ENCODE measurements around the gene DDX19B. TPM values are rescaled to one million over a fixed set of nuclear protein-coding genes. Genes with fewer than 3 reads are reported as not detected.

The DDX19B gene
- total RNA-seq, 1 donor from 2014 or later: 25.7 TPM

- Mint-ChIP-seq H3K36me3 (ENCODE audit: low read depth, unreplicated experiment) (peaks cover 1% of the 10 kb centered on the region), H3K4me1 (ENCODE audit: low read depth, unreplicated experiment) (peaks cover 13% of the 10 kb centered on the region), H3K9me3 (ENCODE audit: unreplicated experiment) (peaks cover 6% of the 10 kb centered on the region), H3K4me3 (ENCODE audit: unreplicated experiment) (no peak overlapping the region), H3K27me3 (ENCODE audit: low read depth, unreplicated experiment) (no peaks in the 10 kb centered on the region), H3K27ac (ENCODE audit: unreplicated experiment) (no peak overlapping the region)
- Histone ChIP-seq H3K9ac (ENCODE audit: low read length) (no peak overlapping the region), H3K4me2 (ENCODE audit: low read length) (no peak overlapping the region), H3K4me1 (ENCODE audit: insufficient read depth, low read length) (peaks cover 14% of the 10 kb centered on the region), H3K4me3 (ENCODE audit: insufficient read depth, low read depth, low read length) (no peak overlapping the region), H3K9me3 (ENCODE audit: insufficient read depth, low read depth, low read length) (peaks cover 3% of the 10 kb centered on the region), H4K20me1 (ENCODE audit: insufficient read depth, low read length) (peaks cover 14% of the 10 kb centered on the region), H3K36me3 (ENCODE audit: insufficient read depth, low read length) (peaks cover 3% of the 10 kb centered on the region), H3K27me3 (ENCODE audit: insufficient read depth, low read length) (no peaks in the 10 kb centered on the region), H2AFZ (ENCODE audit: low read depth, low read length) (no peak overlapping the region), H3K79me2 (ENCODE audit: insufficient read depth, low read length) (peaks cover 67% of the 10 kb centered on the region), H3K27ac (ENCODE audit: low read depth, low read length) (no peak overlapping the region)
- FAIRE-seq: no peak
- no peak for DNase-seq (ENCODE audit: low read depth)
- TF ChIP-seq CTCF (IDR thresholded peaks at IDR 0.05; ENCODE audit: insufficient read depth, low read depth, low read length) (no peak), EZH2 (IDR thresholded peaks at IDR 0.05; ENCODE audit: insufficient read depth, low read length) (no peak)
These were observed 2.1 kb downstream of the DDX19B start for GRCh38 chr16:70301121-70301520.

- H3K4me2 ChIP-seq (ENCODE audit: low read length): no peak overlapping the region
- Mint-ChIP-seq H3K9me3 (ENCODE audit: unreplicated experiment) (peaks cover 6% of the 10 kb centered on the region), H3K4me3 (ENCODE audit: unreplicated experiment) (no peak overlapping the region), H3K27me3 (ENCODE audit: low read depth, unreplicated experiment) (no peaks in the 10 kb centered on the region), H3K4me1 (ENCODE audit: low read depth, unreplicated experiment) (peaks cover 13% of the 10 kb centered on the region), H3K36me3 (ENCODE audit: low read depth, unreplicated experiment) (peaks cover 1% of the 10 kb centered on the region), H3K27ac (ENCODE audit: unreplicated experiment) (no peak overlapping the region)
- peaks cover 3% of the 10 kb centered on the region for H3K36me3 ChIP-seq (ENCODE audit: insufficient read depth, low read length)
- DNase-seq (ENCODE audit: low read depth): no peak
- peaks cover 3% of the 10 kb centered on the region for H3K9me3 ChIP-seq (ENCODE audit: insufficient read depth, low read depth, low read length)
- H3K4me1 ChIP-seq (ENCODE audit: insufficient read depth, low read length): peaks cover 14% of the 10 kb centered on the region
- no peak overlapping the region for H3K4me3 ChIP-seq (ENCODE audit: insufficient read depth, low read depth, low read length)
- no peak overlapping the region for H3K27ac ChIP-seq (ENCODE audit: low read depth, low read length)
- TF ChIP-seq CTCF (IDR thresholded peaks at IDR 0.05; ENCODE audit: insufficient read depth, low read depth, low read length): no peak
- no peak for TF ChIP-seq EZH2 (IDR thresholded peaks at IDR 0.05; ENCODE audit: insufficient read depth, low read length)
- H2AFZ ChIP-seq (ENCODE audit: low read depth, low read length): no peak overlapping the region
- H3K27me3 ChIP-seq (ENCODE audit: insufficient read depth, low read length): no peaks in the 10 kb centered on the region
- no peak for FAIRE-seq
- H3K79me2 ChIP-seq (ENCODE audit: insufficient read depth, low read length): peaks cover 83% of the 10 kb centered on the region
- H4K20me1 ChIP-seq (ENCODE audit: insufficient read depth, low read length): peaks cover 22% of the 10 kb centered on the region
- no peak overlapping the region for H3K9ac ChIP-seq (ENCODE audit: low read length)
These were observed 3.8 kb downstream of the DDX19B start for GRCh38 chr16:70302745-70303144.

DNA sequence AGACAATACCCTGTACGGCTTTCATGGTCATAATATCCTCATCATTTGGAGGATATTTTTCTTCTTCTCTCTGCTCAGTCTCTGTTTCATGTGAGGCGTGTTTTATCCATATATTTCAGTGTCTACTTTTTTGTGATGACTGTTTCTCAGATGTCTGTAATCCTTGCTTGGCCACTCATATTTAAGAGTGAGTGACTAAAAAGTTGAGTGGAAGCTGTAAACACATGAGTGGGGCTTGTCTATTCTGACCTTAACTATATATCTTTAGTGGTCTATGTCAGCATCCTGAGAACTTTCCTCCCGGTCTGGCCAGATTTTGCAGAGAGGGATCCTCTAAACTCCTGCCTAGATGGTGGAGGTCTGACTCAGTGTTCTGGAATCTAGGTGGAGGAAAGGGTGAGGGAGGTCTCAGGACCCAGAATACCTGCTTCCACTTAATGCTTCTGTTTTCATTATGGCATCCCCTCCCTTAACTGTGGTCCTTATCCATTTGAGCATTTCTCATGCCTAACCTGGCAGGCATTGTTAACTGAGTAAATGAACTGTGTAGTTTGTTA is 6.0 kb downstream of the DDX19B start:
- DNase-seq (ENCODE audit: low read depth) (no peak), FAIRE-seq (no peak)
- no peak overlapping the region for H2AFZ ChIP-seq (ENCODE audit: low read depth, low read length)
- H3K27me3 ChIP-seq (ENCODE audit: insufficient read depth, low read length): no peaks in the 10 kb centered on the region
- Mint-ChIP-seq H3K27me3 (ENCODE audit: low read depth, unreplicated experiment) (no peaks in the 10 kb centered on the region), H3K4me3 (ENCODE audit: unreplicated experiment) (no peak overlapping the region), H3K36me3 (ENCODE audit: low read depth, unreplicated experiment) (peaks cover 4% of the 10 kb centered on the region), H3K9me3 (ENCODE audit: unreplicated experiment) (peaks cover 6% of the 10 kb centered on the region), H3K4me1 (ENCODE audit: low read depth, unreplicated experiment) (peaks cover 9% of the 10 kb centered on the region), H3K27ac (ENCODE audit: unreplicated experiment) (no peak overlapping the region)
- H3K4me2 ChIP-seq (ENCODE audit: low read length): no peak overlapping the region
- peaks cover 3% of the 10 kb centered on the region for H3K36me3 ChIP-seq (ENCODE audit: insufficient read depth, low read length)
- TF ChIP-seq CTCF (IDR thresholded peaks at IDR 0.05; ENCODE audit: insufficient read depth, low read depth, low read length) (no peak), EZH2 (IDR thresholded peaks at IDR 0.05; ENCODE audit: insufficient read depth, low read length) (no peak)
- peaks cover 22% of the 10 kb centered on the region for H4K20me1 ChIP-seq (ENCODE audit: insufficient read depth, low read length)
- H3K4me1 ChIP-seq (ENCODE audit: insufficient read depth, low read length): peaks cover 5% of the 10 kb centered on the region
- peaks cover 3% of the 10 kb centered on the region for H3K9me3 ChIP-seq (ENCODE audit: insufficient read depth, low read depth, low read length)
- H3K4me3 ChIP-seq (ENCODE audit: insufficient read depth, low read depth, low read length): no peak overlapping the region
- H3K9ac ChIP-seq (ENCODE audit: low read length): peak overlapping the region; percentile 43
- peaks cover 81% of the 10 kb centered on the region for H3K79me2 ChIP-seq (ENCODE audit: insufficient read depth, low read length)
- H3K27ac ChIP-seq (ENCODE audit: low read depth, low read length): no peak overlapping the region

Data from astrocyte (in vitro differentiated cells and primary cell).